Measurements from ENCODE around the gene ST6GALNAC3. TPM values are rescaled to one million over a fixed set of nuclear protein-coding genes. Genes with fewer than 3 reads are reported as not detected.
A peak's percentile ranks its signal among the peaks of the same experiment; 100 is the strongest.

Gene ST6GALNAC3
- polyA plus RNA-seq, 4 donors = under 0.01 to 21.7 (median 2.6) TPM

- FAIRE-seq (no peak), DNase-seq (no peak)
- no peaks in the 10 kb centered on the region for H3K9me3 ChIP-seq (ENCODE audit: control insufficient read depth in 2 of 2, insufficient read depth in 1 of 2, low read depth in 1 of 2, low read length in 1 of 2)
- WGBS, 3 donors = 88 to 100% (median 98%) methylated on average over 1 of the region's 1 CpG
- no peak overlapping the region for H3K27ac ChIP-seq (ENCODE audit: low read depth in 1 of 3, low read length in 2 of 3)
- H3K4me1 ChIP-seq (ENCODE audit: control insufficient read depth in 3 of 3, insufficient read depth in 2 of 3, low read depth in 1 of 3, low read length in 2 of 3) = peaks cover 0 to 4% (median 0%) of the 10 kb centered on the region in 3 donors
- no peaks in the 10 kb centered on the region for H3K27me3 ChIP-seq (ENCODE audit: control insufficient read depth in 3 of 3, insufficient read depth in 3 of 3, low read length in 3 of 3)
- H3K4me3 ChIP-seq (ENCODE audit: low read depth in 1 of 3, low read length in 3 of 3) = no peak overlapping the region
- no peaks in the 10 kb centered on the region for H3K36me3 ChIP-seq (ENCODE audit: control insufficient read depth in 3 of 3, insufficient read depth in 2 of 3, low read depth in 1 of 3, low read length in 3 of 3)
Measured at GRCh38 chr1:76274302-76274701, 199.8 kb downstream of the ST6GALNAC3 start.

DNA sequence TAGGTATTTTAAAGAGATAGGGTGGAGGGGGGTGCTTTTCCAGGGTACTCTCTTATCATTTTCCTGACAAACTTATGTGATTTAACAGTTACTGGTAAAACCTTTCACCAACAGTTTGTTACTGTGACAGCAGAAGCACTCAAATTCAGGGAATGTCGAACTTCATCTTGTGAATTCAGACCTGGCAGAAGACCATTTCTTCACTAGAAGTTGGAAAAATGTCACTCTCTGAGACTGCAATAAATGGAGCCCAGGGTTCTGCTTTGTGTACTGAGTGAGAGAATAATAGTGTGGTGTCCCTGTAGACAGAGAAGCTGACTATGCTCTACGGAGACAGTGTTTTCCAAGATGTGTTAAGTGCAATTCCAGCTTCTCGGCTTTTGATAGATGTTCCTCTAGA is 200.2 kb downstream of the ST6GALNAC3 start:
- WGBS, 3 donors = 71 to 76% (median 74%) methylated on average over 3 of the region's 3 CpGs
- DNase-seq (no peak), FAIRE-seq (no peak)
- Histone ChIP-seq H3K27me3 (ENCODE audit: control insufficient read depth in 3 of 3, insufficient read depth in 3 of 3, low read length in 3 of 3) (no peaks in the 10 kb centered on the region), H3K9me3 (ENCODE audit: control insufficient read depth in 2 of 2, insufficient read depth in 1 of 2, low read depth in 1 of 2, low read length in 1 of 2) (no peaks in the 10 kb centered on the region), H3K4me3 (ENCODE audit: low read depth in 1 of 3, low read length in 3 of 3) (no peak overlapping the region), H3K27ac (ENCODE audit: low read depth in 1 of 3, low read length in 2 of 3) (no peak overlapping the region), H3K4me1 (ENCODE audit: control insufficient read depth in 3 of 3, insufficient read depth in 2 of 3, low read depth in 1 of 3, low read length in 2 of 3) (peaks cover 0 to 4% (median 0%) of the 10 kb centered on the region in 3 donors), H3K36me3 (ENCODE audit: control insufficient read depth in 3 of 3, insufficient read depth in 2 of 3, low read depth in 1 of 3, low read length in 3 of 3) (no peaks in the 10 kb centered on the region)

GRCh38 chr1:76278711-76279100 is 204.2 kb downstream of the ST6GALNAC3 start:
- 89 to 91% (median 89%) methylated on average over 7 of the region's 7 CpGs for WGBS, 3 donors
- DNase-seq = no peak
- no peak overlapping the region for H3K27ac ChIP-seq (ENCODE audit: low read depth in 1 of 3, low read length in 2 of 3)

DNA sequence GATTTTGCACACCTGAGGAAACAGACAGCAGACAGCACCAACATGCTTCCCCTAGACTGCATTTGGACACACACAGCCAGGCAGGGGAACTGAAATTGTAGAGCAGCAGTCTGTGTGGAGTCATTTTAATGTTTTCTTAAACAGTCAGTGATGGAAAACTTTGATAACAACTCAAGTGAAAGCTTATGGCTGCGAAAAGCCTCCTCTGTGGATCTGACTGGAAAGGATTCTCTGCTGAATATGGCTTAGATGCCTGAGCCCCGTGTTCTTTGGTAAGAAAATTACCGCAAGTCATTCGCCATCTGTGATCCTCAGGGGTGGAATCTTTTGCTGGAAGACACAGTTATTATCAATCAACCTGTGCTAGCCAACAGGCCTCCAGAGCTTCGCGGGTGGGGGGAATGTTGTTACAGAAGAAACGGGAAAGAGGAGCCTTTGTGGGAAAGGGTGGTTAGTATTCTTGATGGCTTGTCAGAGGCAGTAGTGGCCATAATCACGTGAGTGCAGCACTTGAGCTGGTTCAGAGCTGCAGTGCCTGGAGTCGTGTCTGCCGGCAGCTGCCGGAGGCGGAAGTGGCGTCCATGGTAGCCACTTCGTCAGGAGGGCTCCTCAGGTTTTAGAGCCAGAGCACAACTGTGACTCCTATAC is 204.7 kb downstream of the ST6GALNAC3 start:
- no peak for DNase-seq
- no peak for FAIRE-seq
- no peaks in the 10 kb centered on the region for H3K9me3 ChIP-seq (ENCODE audit: control insufficient read depth in 2 of 2, insufficient read depth in 1 of 2, low read depth in 1 of 2, low read length in 1 of 2)
- no peaks in the 10 kb centered on the region for H3K36me3 ChIP-seq (ENCODE audit: control insufficient read depth in 3 of 3, insufficient read depth in 2 of 3, low read depth in 1 of 3, low read length in 3 of 3)
- WGBS, 3 donors = 71 to 83% (median 79%) methylated on average over 14 of the region's 14 CpGs
- no peaks in the 10 kb centered on the region for H3K4me1 ChIP-seq (ENCODE audit: control insufficient read depth in 3 of 3, insufficient read depth in 2 of 3, low read depth in 1 of 3, low read length in 2 of 3)
- peak overlapping the region in 1 of 3 donors; percentile 12 for H3K27ac ChIP-seq (ENCODE audit: low read depth in 1 of 3, low read length in 2 of 3)
- H3K4me3 ChIP-seq (ENCODE audit: low read depth in 1 of 3, low read length in 3 of 3) = no peak overlapping the region
- no peaks in the 10 kb centered on the region for H3K27me3 ChIP-seq (ENCODE audit: control insufficient read depth in 3 of 3, insufficient read depth in 3 of 3, low read length in 3 of 3)

More at GRCh38 chr1:76278711-76279100, 204.2 kb downstream of the ST6GALNAC3 start:
- FAIRE-seq = no peak
- Histone ChIP-seq H3K4me1 (ENCODE audit: control insufficient read depth in 3 of 3, insufficient read depth in 2 of 3, low read depth in 1 of 3, low read length in 2 of 3) (no peaks in the 10 kb centered on the region), H3K27me3 (ENCODE audit: control insufficient read depth in 3 of 3, insufficient read depth in 3 of 3, low read length in 3 of 3) (no peaks in the 10 kb centered on the region), H3K4me3 (ENCODE audit: low read depth in 1 of 3, low read length in 3 of 3) (no peak overlapping the region), H3K36me3 (ENCODE audit: control insufficient read depth in 3 of 3, insufficient read depth in 2 of 3, low read depth in 1 of 3, low read length in 3 of 3) (no peaks in the 10 kb centered on the region), H3K9me3 (ENCODE audit: control insufficient read depth in 2 of 2, insufficient read depth in 1 of 2, low read depth in 1 of 2, low read length in 1 of 2) (no peaks in the 10 kb centered on the region)

- Histone ChIP-seq H3K4me3 (ENCODE audit: low read depth in 1 of 3, low read length in 3 of 3) (no peak overlapping the region), H3K9me3 (ENCODE audit: control insufficient read depth in 2 of 2, insufficient read depth in 1 of 2, low read depth in 1 of 2, low read length in 1 of 2) (no peaks in the 10 kb centered on the region), H3K27me3 (ENCODE audit: control insufficient read depth in 3 of 3, insufficient read depth in 3 of 3, low read length in 3 of 3) (no peaks in the 10 kb centered on the region), H3K27ac (ENCODE audit: low read depth in 1 of 3, low read length in 2 of 3) (no peak overlapping the region), H3K4me1 (ENCODE audit: control insufficient read depth in 3 of 3, insufficient read depth in 2 of 3, low read depth in 1 of 3, low read length in 2 of 3) (no peaks in the 10 kb centered on the region), H3K36me3 (ENCODE audit: control insufficient read depth in 3 of 3, insufficient read depth in 2 of 3, low read depth in 1 of 3, low read length in 3 of 3) (no peaks in the 10 kb centered on the region)
- FAIRE-seq = no peak
- 48 to 74% (median 57%) methylated on average over 2 of the region's 2 CpGs for WGBS, 3 donors
- no peak for DNase-seq
Measured at GRCh38 chr1:76281306-76281705, 206.8 kb downstream of the ST6GALNAC3 start.

DNA sequence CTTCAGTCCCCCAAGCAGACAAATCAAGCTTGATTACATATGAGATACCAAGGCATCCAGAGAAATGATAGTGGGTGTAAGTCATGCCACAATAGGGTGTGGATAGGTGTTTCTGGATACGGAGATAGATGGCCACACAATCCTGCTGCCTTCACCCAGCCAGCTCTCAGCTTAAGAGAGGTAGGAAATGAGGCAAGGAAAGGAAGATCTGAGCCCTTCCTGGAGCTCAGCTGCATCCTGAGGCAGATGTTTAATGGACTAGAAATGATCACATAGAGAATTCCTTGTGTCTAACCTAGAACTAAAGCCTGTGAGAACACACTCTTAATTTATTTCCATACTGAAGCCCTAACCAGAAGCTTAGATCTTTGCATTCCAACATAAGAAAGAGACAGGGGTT is 210.3 kb downstream of the ST6GALNAC3 start:
- no peaks in the 10 kb centered on the region for H3K4me1 ChIP-seq (ENCODE audit: control insufficient read depth in 3 of 3, insufficient read depth in 2 of 3, low read depth in 1 of 3, low read length in 2 of 3)
- no peak overlapping the region for H3K4me3 ChIP-seq (ENCODE audit: low read depth in 1 of 3, low read length in 3 of 3)
- 56 to 79% (median 58%) methylated on average over 1 of the region's 1 CpG for WGBS, 3 donors
- H3K27ac ChIP-seq (ENCODE audit: low read depth in 1 of 3, low read length in 2 of 3) = no peak overlapping the region
- FAIRE-seq = no peak
- H3K27me3 ChIP-seq (ENCODE audit: control insufficient read depth in 3 of 3, insufficient read depth in 3 of 3, low read length in 3 of 3) = no peaks in the 10 kb centered on the region
- DNase-seq = no peak
- no peaks in the 10 kb centered on the region for H3K36me3 ChIP-seq (ENCODE audit: control insufficient read depth in 3 of 3, insufficient read depth in 2 of 3, low read depth in 1 of 3, low read length in 3 of 3)
- H3K9me3 ChIP-seq (ENCODE audit: control insufficient read depth in 2 of 2, insufficient read depth in 1 of 2, low read depth in 1 of 2, low read length in 1 of 2) = no peaks in the 10 kb centered on the region

GRCh38 chr1:76285578-76286135 is 211.1 kb downstream of the ST6GALNAC3 start:
- FAIRE-seq (no peak), DNase-seq (no peak)
- 68 to 71% (median 69%) methylated on average over 4 of the region's 4 CpGs for WGBS, 3 donors
- H3K4me3 ChIP-seq (ENCODE audit: low read depth in 1 of 3, low read length in 3 of 3) = no peak overlapping the region
- no peaks in the 10 kb centered on the region for H3K27me3 ChIP-seq (ENCODE audit: control insufficient read depth in 3 of 3, insufficient read depth in 3 of 3, low read length in 3 of 3)
- H3K4me1 ChIP-seq (ENCODE audit: control insufficient read depth in 3 of 3, insufficient read depth in 2 of 3, low read depth in 1 of 3, low read length in 2 of 3) = no peaks in the 10 kb centered on the region
- no peak overlapping the region for H3K27ac ChIP-seq (ENCODE audit: low read depth in 1 of 3, low read length in 2 of 3)
- H3K9me3 ChIP-seq (ENCODE audit: control insufficient read depth in 2 of 2, insufficient read depth in 1 of 2, low read depth in 1 of 2, low read length in 1 of 2) = no peaks in the 10 kb centered on the region
- H3K36me3 ChIP-seq (ENCODE audit: control insufficient read depth in 3 of 3, insufficient read depth in 2 of 3, low read depth in 1 of 3, low read length in 3 of 3) = no peaks in the 10 kb centered on the region

GRCh38 chr1:76287917-76288316 is 213.4 kb downstream of the ST6GALNAC3 start:
- FAIRE-seq = no peak
- no peak overlapping the region for H3K27ac ChIP-seq (ENCODE audit: low read depth in 1 of 3, low read length in 2 of 3)
- no peaks in the 10 kb centered on the region for H3K4me1 ChIP-seq (ENCODE audit: control insufficient read depth in 3 of 3, insufficient read depth in 2 of 3, low read depth in 1 of 3, low read length in 2 of 3)
- H3K27me3 ChIP-seq (ENCODE audit: control insufficient read depth in 3 of 3, insufficient read depth in 3 of 3, low read length in 3 of 3) = no peaks in the 10 kb centered on the region
- no peaks in the 10 kb centered on the region for H3K9me3 ChIP-seq (ENCODE audit: control insufficient read depth in 2 of 2, insufficient read depth in 1 of 2, low read depth in 1 of 2, low read length in 1 of 2)
- H3K4me3 ChIP-seq (ENCODE audit: low read depth in 1 of 3, low read length in 3 of 3) = no peak overlapping the region
- no peaks in the 10 kb centered on the region for H3K36me3 ChIP-seq (ENCODE audit: control insufficient read depth in 3 of 3, insufficient read depth in 2 of 3, low read depth in 1 of 3, low read length in 3 of 3)
- WGBS, 3 donors = 87 to 89% (median 88%) methylated on average over 2 of the region's 2 CpGs
- no peak for DNase-seq

Measured in small intestine (tissue), 7 donors.